Measurements from ENCODE around the gene DLGAP4.

- TF ChIP-seq CTCF (IDR thresholded peaks at IDR 0.05 in 2 of 3, conservative IDR thresholded peaks at IDR 0.05 in 1 of 3; ENCODE audit: control insufficient read depth in 2 of 3, extremely low read depth in 1 of 3, insufficient read depth in 1 of 3, low read depth in 3 of 3, low read length in 3 of 3) (no peak), JUNB (IDR thresholded peaks at IDR 0.05) (no peak)
These were observed 222.8 kb downstream of the DLGAP4 start for GRCh38 chr20:36528875-36529417.

Measured in GM12878 (cell line).